K562 (cell line): Measurements from ENCODE around the gene FBXO44. TPM values are rescaled to one million over a fixed set of nuclear protein-coding genes. Genes with fewer than 3 reads are reported as not detected.
A peak's percentile ranks its signal among the peaks of the same experiment; 100 is the strongest.

ENCODE experiments used
- CSDE1 ChIP-seq, 2 experiments: fragments of 450-650 bp; IDR thresholded peaks; 2 replicates each; pipeline ENCODE4 v1.6.1; 2016; ENCODE audit warnings: mild to moderate bottlenecking in 1 of 2
- FOXA1 ChIP-seq: fragments of 450-650 bp; IDR thresholded peaks from 2 replicates; pipeline ENCODE4 v1.6.1; 2016; ENCODE audit warnings: mild to moderate bottlenecking, borderline replicate concordance
- FOXP1 ChIP-seq: sonication (generic); formaldehyde crosslinking; IDR thresholded peaks from 2 replicates; pipeline ENCODE4 v1.8.0; 2022; ENCODE audit warnings: mild to moderate bottlenecking, missing genetic modification reagents
- GTF2A2 ChIP-seq: IDR thresholded peaks from 2 replicates; pipeline ENCODE4 v1.6.1; 2016; ENCODE audit warnings: mild to moderate bottlenecking, missing genetic modification characterization, missing compliant biosample characterization
- MAZ ChIP-seq, 2 experiments: fragments of 450-650 bp in 1 of 2; sonication (generic) in 1 of 2; formaldehyde crosslinking; IDR thresholded peaks in 1 of 2; conservative IDR thresholded peaks in 1 of 2; 2 replicates each; pipeline versions ENCODE4 v1.4.0 to v1.5.0; 2020; ENCODE audit warnings: mild to moderate bottlenecking in 1 of 2, missing genetic modification reagents in 1 of 2
- MTA3 ChIP-seq: fragments of 450-650 bp; formaldehyde crosslinking; IDR thresholded peaks from 2 replicates; pipeline ENCODE4 v1.6.1; 2017; ENCODE audit warnings: mild to moderate bottlenecking, borderline replicate concordance
- OTX1 ChIP-seq: fragments of 450-650 bp; formaldehyde crosslinking; IDR thresholded peaks from 2 replicates; pipeline ENCODE4 v1.4.0; 2022; ENCODE audit warnings: mild to moderate bottlenecking
- RB1 ChIP-seq: fragments of 450-650 bp; IDR thresholded peaks from 2 replicates; pipeline ENCODE4 v1.6.1; 2017; ENCODE audit warnings: low read depth, mild to moderate bottlenecking
- RBBP5 ChIP-seq: fragments of 200-600 bp; sonication (generic); IDR thresholded peaks from 2 replicates; pipeline ENCODE4 v1.6.1; 2012; ENCODE audit warnings: borderline replicate concordance, mild to moderate bottlenecking, low read length, control low read depth, inconsistent platforms; ENCODE audit not compliant: insufficient read depth, poor library complexity, severe bottlenecking
- SIN3A ChIP-seq, 2 experiments: fragments of 150-350 bp in 1 of 2; IDR thresholded peaks; 2 replicates each; pipeline ENCODE4 v1.6.1; 2011 to 2016; ENCODE audit warnings: borderline replicate concordance in 2 of 2, low read depth in 2 of 2, low read length in 2 of 2, mild to moderate bottlenecking in 2 of 2, moderate library complexity in 2 of 2; ENCODE audit not compliant: control insufficient read depth in 1 of 2
- TARDBP ChIP-seq: fragments of 450-650 bp; IDR thresholded peaks from 2 replicates; pipeline ENCODE4 v1.6.1; 2016
- ZFX ChIP-seq: sonication (generic); formaldehyde crosslinking; IDR thresholded peaks from 2 replicates; pipeline ENCODE4 v1.8.0; 2022; ENCODE audit warnings: mild to moderate bottlenecking, missing genetic modification reagents, moderate library complexity
- ZNF830 ChIP-seq: fragments of 250-450 bp; sonication (Bioruptor Pico); IDR thresholded peaks from 2 replicates; pipeline ENCODE4 v1.5.0; 2021; ENCODE audit warnings: mild to moderate bottlenecking
- polyA plus RNA-seq, 8 experiments: library from polyadenylated mRNA; depleted of rRNA in 4 of 8; stranded (reverse) in 5 of 8; unstranded in 3 of 8; fragments of >200 nt; fragmentation: Nextera tagmentation in 2 of 8; fragmentation: Illumina TruSeq in 1 of 8; extraction: Ambion mirVana in 2 of 8; extraction: Trizol in 1 of 8; gene quantifications; 2 replicates each; pipeline versions ENCODE4 v1.2.1 to v1.2.3, GENCODE V29; 2011 to 2014; ENCODE audit warnings: inconsistent platforms in 1 of 8, missing spikeins in 1 of 8
- total RNA-seq, 7 experiments: library from RNA; depleted of rRNA in 6 of 7; stranded (reverse); fragments of >200 nt in 6 of 7; fragmentation: Illumina TruSeq in 2 of 7; extraction: Trizol in 2 of 7; gene quantifications; 2 replicates each; pipeline versions ENCODE4 v1.2.1 to v1.2.3, GENCODE V29; 2011 to 2021; ENCODE audit warnings: low replicate concordance in 1 of 7
- TF ChIP-seq, protein P1 (sequence below), 2 experiments: fragments of 450-650 bp in 1 of 2; sonication (generic) in 1 of 2; formaldehyde crosslinking in 1 of 2; IDR thresholded peaks in 1 of 2; conservative IDR thresholded peaks in 1 of 2; 2 replicates each; pipeline versions ENCODE4 v1.6.1 to v1.8.1; 2016 to 2023; ENCODE audit warnings: mild to moderate bottlenecking in 2 of 2, moderate library complexity in 2 of 2, inconsistent platforms in 1 of 2, missing genetic modification reagents in 1 of 2
- TF ChIP-seq, protein P2 (sequence below): fragments of 250-450 bp; sonication (Bioruptor Pico); IDR thresholded peaks from 2 replicates; pipeline ENCODE4 v1.4.0; 2020; ENCODE audit warnings: borderline replicate concordance
- TF ChIP-seq, protein P3 (sequence below), 3 experiments: fragments of 200-800 bp in 1 of 3; fragments of 250-450 bp in 1 of 3; fragments of 450-650 bp in 1 of 3; sonication (Bioruptor Pico) in 1 of 3; sonication (Bioruptor generic) in 1 of 3; formaldehyde crosslinking in 1 of 3; IDR thresholded peaks; 2 replicates each; pipeline versions ENCODE4 v1.6.1 to v1.8.0; 2016 to 2022; ENCODE audit warnings: mild to moderate bottlenecking in 2 of 3, missing genetic modification characterization in 2 of 3, missing compliant biosample characterization in 1 of 3, moderate library complexity in 1 of 3
- TF ChIP-seq, protein P4 (sequence below): sonication (generic); formaldehyde crosslinking; IDR thresholded peaks from 2 replicates; pipeline ENCODE4 v1.9.0; 2022; ENCODE audit warnings: mild to moderate bottlenecking, missing genetic modification reagents

FBXO44 gene
- total and polyA plus RNA-seq, 9 of the 15 experiments (the other 6 are each of a cell fraction or from before 2014, with no cell fraction given) = 0.69 to 20.9 (median 6.7) TPM

GRCh38 chr1:11681071-11681771 is 26.5 kb downstream of the FBXO44 start, which contains the start of gene MAD2L2 (continued):
- TF ChIP-seq MTA3 (0 out of 2 replicates have a peak, but pooled peaks have one; percentile 19), ZFX (CRISPR knock-in tag) (peak; percentile 90), RB1 (peak; percentile 99), RBBP5 (peak; percentile 92), CSDE1 (IDR thresholded peaks at IDR 0.05) (no peak; a peak in 1 of 4 replicates), MAZ (CRISPR knock-in tag; conservative IDR thresholded peaks at IDR 0.05 in 1 of 2, IDR thresholded peaks at IDR 0.05 in 1 of 2) (peak; percentile 93 to 97), FOXP1 (0 out of 2 replicates have a peak, but pooled peaks have one; percentile 27), FOXA1 (no peak), SIN3A (IDR thresholded peaks at IDR 0.05; ENCODE audit: borderline replicate concordance in 2 of 2, control insufficient read depth in 1 of 2, low read depth in 2 of 2, low read length in 2 of 2) (peak in 1 of 2 experiments; percentile 72; a peak in 1 of 4 replicates), ZNF830 (CRISPR knock-in tag) (no peak), TARDBP (no peak), GTF2A2 (tag) (no peak), OTX1 (CRISPR knock-in tag) (peak; percentile 61; the same call in 1 of the 2 replicates)
- TF ChIP-seq, protein P1, sequence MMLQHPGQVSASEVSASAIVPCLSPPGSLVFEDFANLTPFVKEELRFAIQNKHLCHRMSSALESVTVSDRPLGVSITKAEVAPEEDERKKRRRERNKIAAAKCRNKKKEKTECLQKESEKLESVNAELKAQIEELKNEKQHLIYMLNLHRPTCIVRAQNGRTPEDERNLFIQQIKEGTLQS (IDR thresholded peaks at IDR 0.05) = peak; percentile 39; the same call in 1 of the 2 replicates
- TF ChIP-seq, protein P1 (CRISPR knock-in tag; conservative IDR thresholded peaks at IDR 0.05) = no peak
- TF ChIP-seq, protein P2, sequence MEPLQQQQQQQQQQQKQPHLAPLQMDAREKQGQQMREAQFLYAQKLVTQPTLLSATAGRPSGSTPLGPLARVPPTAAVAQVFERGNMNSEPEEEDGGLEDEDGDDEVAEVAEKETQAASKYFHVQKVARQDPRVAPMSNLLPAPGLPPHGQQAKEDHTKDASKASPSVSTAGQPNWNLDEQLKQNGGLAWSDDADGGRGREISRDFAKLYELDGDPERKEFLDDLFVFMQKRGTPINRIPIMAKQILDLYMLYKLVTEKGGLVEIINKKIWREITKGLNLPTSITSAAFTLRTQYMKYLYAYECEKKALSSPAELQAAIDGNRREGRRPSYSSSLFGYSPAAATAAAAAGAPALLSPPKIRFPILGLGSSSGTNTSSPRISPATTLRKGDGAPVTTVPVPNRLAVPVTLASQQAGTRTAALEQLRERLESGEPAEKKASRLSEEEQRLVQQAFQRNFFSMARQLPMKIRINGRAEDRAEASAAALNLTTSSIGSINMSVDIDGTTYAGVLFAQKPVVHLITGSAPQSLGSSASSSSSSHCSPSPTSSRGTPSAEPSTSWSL (CRISPR knock-in tag) = no peak
- TF ChIP-seq, protein P3, sequence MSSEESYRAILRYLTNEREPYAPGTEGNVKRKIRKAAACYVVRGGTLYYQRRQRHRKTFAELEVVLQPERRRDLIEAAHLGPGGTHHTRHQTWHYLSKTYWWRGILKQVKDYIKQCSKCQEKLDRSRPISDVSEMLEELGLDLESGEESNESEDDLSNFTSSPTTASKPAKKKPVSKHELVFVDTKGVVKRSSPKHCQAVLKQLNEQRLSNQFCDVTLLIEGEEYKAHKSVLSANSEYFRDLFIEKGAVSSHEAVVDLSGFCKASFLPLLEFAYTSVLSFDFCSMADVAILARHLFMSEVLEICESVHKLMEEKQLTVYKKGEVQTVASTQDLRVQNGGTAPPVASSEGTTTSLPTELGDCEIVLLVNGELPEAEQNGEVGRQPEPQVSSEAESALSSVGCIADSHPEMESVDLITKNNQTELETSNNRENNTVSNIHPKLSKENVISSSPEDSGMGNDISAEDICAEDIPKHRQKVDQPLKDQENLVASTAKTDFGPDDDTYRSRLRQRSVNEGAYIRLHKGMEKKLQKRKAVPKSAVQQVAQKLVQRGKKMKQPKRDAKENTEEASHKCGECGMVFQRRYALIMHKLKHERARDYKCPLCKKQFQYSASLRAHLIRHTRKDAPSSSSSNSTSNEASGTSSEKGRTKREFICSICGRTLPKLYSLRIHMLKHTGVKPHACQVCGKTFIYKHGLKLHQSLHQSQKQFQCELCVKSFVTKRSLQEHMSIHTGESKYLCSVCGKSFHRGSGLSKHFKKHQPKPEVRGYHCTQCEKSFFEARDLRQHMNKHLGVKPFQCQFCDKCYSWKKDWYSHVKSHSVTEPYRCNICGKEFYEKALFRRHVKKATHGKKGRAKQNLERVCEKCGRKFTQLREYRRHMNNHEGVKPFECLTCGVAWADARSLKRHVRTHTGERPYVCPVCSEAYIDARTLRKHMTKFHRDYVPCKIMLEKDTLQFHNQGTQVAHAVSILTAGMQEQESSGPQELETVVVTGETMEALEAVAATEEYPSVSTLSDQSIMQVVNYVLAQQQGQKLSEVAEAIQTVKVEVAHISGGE (CRISPR knock-in tag; IDR thresholded peaks at IDR 0.05) = peak in 2 of 3 experiments; percentile 68 to 89; a peak in 4 of 6 replicates
- TF ChIP-seq, protein P4, sequence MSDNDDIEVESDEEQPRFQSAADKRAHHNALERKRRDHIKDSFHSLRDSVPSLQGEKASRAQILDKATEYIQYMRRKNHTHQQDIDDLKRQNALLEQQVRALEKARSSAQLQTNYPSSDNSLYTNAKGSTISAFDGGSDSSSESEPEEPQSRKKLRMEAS = 0 out of 2 replicates have a peak, but pooled peaks have one; percentile 52
